Spleen (tissue), 11 donors: Measurements from ENCODE around the gene XYLT1. TPM values are rescaled to one million over a fixed set of nuclear protein-coding genes. Genes with fewer than 3 reads are reported as not detected.

Source experiments
- DNase-seq: peaks from one replicate; pipeline ENCODE4 v3.0.0-alpha.2; 2020
- H3K27ac ChIP-seq, 8 donors: fragments of 200-600 bp; sonication (generic) in 7 of 8; 1 replicate in 4 of 8; 2 replicates in 4 of 8; pipeline versions ENCODE4 v1.5.0 to v1.8.0; 2016 to 2021; ENCODE audit warnings: inconsistent platforms in 4 of 8, mild to moderate bottlenecking in 4 of 8, moderate library complexity in 1 of 8
- H3K27me3 ChIP-seq, 7 donors: fragments of 200-600 bp; sonication (generic) in 6 of 7; replicated peaks in 1 of 7; 1 replicate in 4 of 7; 2 replicates in 3 of 7; pipeline versions ENCODE4 v1.5.0 to v1.8.0; 2016 to 2021; ENCODE audit warnings: inconsistent platforms in 3 of 7, mild to moderate bottlenecking in 1 of 7
- H3K36me3 ChIP-seq, 6 donors: fragments of 200-600 bp; sonication (generic) in 5 of 6; 1 replicate in 4 of 6; 2 replicates in 2 of 6; pipeline versions ENCODE4 v1.5.0 to v1.8.0; 2016 to 2021; ENCODE audit warnings: inconsistent platforms in 2 of 6
- H3K4me1 ChIP-seq, 6 donors: fragments of 200-600 bp; sonication (generic) in 5 of 6; 1 replicate in 3 of 6; 2 replicates in 3 of 6; pipeline versions ENCODE4 v1.5.0 to v1.8.0; 2016 to 2021; ENCODE audit warnings: inconsistent platforms in 3 of 6
- H3K4me3 ChIP-seq, 8 donors: fragments of 200-600 bp; sonication (generic) in 7 of 8; 1 replicate in 4 of 8; 2 replicates in 4 of 8; pipeline versions ENCODE4 v1.5.0 to v1.8.0; 2016 to 2021; ENCODE audit warnings: inconsistent platforms in 4 of 8, mild to moderate bottlenecking in 4 of 8, moderate library complexity in 2 of 8
- H3K9me3 ChIP-seq, 8 donors: fragments of 200-600 bp; sonication (generic) in 7 of 8; 1 replicate in 4 of 8; 2 replicates in 4 of 8; pipeline versions ENCODE4 v1.5.0 to v1.8.0; 2016 to 2021; ENCODE audit warnings: inconsistent platforms in 4 of 8
- POLR2A ChIP-seq, 3 donors: fragments of 450-650 bp; IDR thresholded peaks; one replicate each; pipeline ENCODE4 v1.5.1; 2017; ENCODE audit warnings: antibody characterized with exemption in 3 of 3, mild to moderate bottlenecking in 1 of 3
- POLR2AphosphoS5 ChIP-seq, 3 donors: sonication (generic); formaldehyde crosslinking; IDR thresholded peaks; one replicate each; pipeline ENCODE4 v1.5.1; 2017; ENCODE audit warnings: antibody characterized with exemption in 3 of 3
- WGBS, 5 donors: extraction: QIAGEN DNeasy Blood & Tissue Kit in 3 of 5; methylation state at CpG; one replicate each; pipeline versions ENCODE4 v1.1.5 to v1.1.7; 2013 to 2018; 5-methylcytosine and 5-hydroxymethylcytosine counted together
- intact Hi-C: fragments of 100-400 bp; cut with DNase I; formaldehyde crosslinking; loops from one replicate; pipeline ENCODE4 v1.15.0; 2023; ENCODE audit warnings: low total_unique reads
- polyA plus RNA-seq, 3 donors: library from polyadenylated mRNA; stranded (reverse); fragments of 200-250 nt; gene quantifications; one replicate each; pipeline ENCODE4 v1.2.1, GENCODE V29; 2013
- total RNA-seq, 7 donors: library from RNA; depleted of rRNA in 3 of 7; stranded (reverse); fragments of >200 nt in 3 of 7; fragmentation: NEBNext Ultra II Directional in 4 of 7; extraction: Animal tissue kit (Norgen Biotek cat#: 25700) in 4 of 7; gene quantifications; one replicate each; pipeline versions ENCODE4 v1.1.0 to v1.2.1, GENCODE V29; 2016 to 2021
- TF ChIP-seq, protein P1 (sequence below), 11 experiments: fragments of 200-600 bp in 7 of 11; fragments of 450-650 bp in 4 of 11; sonication (generic) in 4 of 11; IDR thresholded peaks in 8 of 11; conservative IDR thresholded peaks in 3 of 11; 1 replicate in 7 of 11; 2 replicates in 4 of 11; pipeline versions ENCODE4 v1.4.0 to v1.8.0; 2016 to 2021; ENCODE audit warnings: antibody characterized with exemption in 11 of 11, inconsistent platforms in 4 of 11, mild to moderate bottlenecking in 1 of 11
- donor health status: healthy with polysubstance abuse.
- donor health status: DM: no; HTN: no; CAD: no; lungs with moderate emphysema.
- donor health status: DM: no; HTN: no; CAD: no.
- donor health status: Bipolar disorder and iron deficiency.
- donor health status: healthy.
- donor health status: DM: no; HTN: no; CAD: no.
- donor health status: DM: yes; HTN: yes; CAD: no.

Gene XYLT1
- total and polyA plus RNA-seq, 10 donors: 2.1 to 40.7 (median 23.5) TPM

DNA sequence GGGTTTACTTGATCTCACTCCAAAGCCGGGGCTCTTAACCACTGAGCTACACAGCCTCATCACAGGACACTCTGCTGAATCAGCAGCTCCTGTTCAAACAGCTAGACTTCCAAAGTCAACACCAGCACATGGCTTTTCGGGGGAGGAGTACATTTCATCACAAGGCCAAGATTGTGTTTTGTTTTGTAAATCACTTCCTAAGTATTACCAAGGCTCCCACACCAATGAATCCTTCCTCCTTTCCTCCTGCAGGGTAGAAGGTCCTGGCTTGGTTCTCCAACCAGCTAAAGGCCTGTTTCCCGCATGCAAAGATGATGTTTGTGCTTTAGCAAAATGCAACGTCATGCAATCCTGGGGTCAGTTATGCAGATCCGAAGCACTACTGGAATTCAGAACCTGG lies 152.5 kb downstream of the XYLT1 start:
- no peak for DNase-seq
- H3K9me3 ChIP-seq: no peaks in the 10 kb centered on the region
- H3K27ac ChIP-seq: peak overlapping the region in 2 of 8 donors; percentile 5 to 28
- H3K4me3 ChIP-seq: no peak overlapping the region
- intact Hi-C loops: no loop called here
- no peaks in the 10 kb centered on the region for H3K36me3 ChIP-seq
- 52 to 78% (median 65%) methylated on average over 5 of the region's 5 CpGs for WGBS, 5 donors
- peaks cover 6 to 88% (median 32%) of the 10 kb centered on the region in 6 donors for H3K4me1 ChIP-seq
- no peak for TF ChIP-seq POLR2A (IDR thresholded peaks at IDR 0.05)
- TF ChIP-seq POLR2AphosphoS5 (IDR thresholded peaks at IDR 0.05): no peak
- TF ChIP-seq, protein P1, sequence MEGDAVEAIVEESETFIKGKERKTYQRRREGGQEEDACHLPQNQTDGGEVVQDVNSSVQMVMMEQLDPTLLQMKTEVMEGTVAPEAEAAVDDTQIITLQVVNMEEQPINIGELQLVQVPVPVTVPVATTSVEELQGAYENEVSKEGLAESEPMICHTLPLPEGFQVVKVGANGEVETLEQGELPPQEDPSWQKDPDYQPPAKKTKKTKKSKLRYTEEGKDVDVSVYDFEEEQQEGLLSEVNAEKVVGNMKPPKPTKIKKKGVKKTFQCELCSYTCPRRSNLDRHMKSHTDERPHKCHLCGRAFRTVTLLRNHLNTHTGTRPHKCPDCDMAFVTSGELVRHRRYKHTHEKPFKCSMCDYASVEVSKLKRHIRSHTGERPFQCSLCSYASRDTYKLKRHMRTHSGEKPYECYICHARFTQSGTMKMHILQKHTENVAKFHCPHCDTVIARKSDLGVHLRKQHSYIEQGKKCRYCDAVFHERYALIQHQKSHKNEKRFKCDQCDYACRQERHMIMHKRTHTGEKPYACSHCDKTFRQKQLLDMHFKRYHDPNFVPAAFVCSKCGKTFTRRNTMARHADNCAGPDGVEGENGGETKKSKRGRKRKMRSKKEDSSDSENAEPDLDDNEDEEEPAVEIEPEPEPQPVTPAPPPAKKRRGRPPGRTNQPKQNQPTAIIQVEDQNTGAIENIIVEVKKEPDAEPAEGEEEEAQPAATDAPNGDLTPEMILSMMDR (IDR thresholded peaks at IDR 0.05 in 8 of 11, conservative IDR thresholded peaks at IDR 0.05 in 3 of 11): no peak
- H3K27me3 ChIP-seq: no peaks in the 10 kb centered on the region

DNA sequence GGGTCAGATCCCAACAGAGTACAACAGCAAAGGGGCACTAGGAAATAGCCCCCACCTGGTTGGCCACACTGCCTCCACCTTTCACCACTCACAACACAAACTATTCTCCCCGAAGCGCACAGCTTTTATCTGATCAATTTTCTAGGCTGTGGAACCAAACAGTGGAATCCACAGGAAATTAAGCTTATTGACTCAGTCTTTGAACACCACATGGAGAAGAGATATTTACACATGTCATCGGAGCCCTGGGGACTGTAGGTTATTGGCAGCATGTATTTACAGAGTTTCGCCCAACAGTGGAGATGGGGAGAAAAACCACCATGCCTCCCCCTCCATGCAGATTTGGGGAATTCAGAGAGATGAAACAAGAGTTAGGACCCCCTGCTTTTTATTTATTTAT lies 154.8 kb downstream of the XYLT1 start:
- TF ChIP-seq POLR2A (IDR thresholded peaks at IDR 0.05): no peak
- TF ChIP-seq, protein P1 (IDR thresholded peaks at IDR 0.05 in 8 of 11, conservative IDR thresholded peaks at IDR 0.05 in 3 of 11): no peak
- TF ChIP-seq POLR2AphosphoS5 (IDR thresholded peaks at IDR 0.05): no peak
- intact Hi-C loops: no loop called here
- no peak overlapping the region for H3K4me3 ChIP-seq
- H3K27ac ChIP-seq: no peak overlapping the region
- peaks cover 0 to 11% (median 2%) of the 10 kb centered on the region in 6 donors for H3K36me3 ChIP-seq
- no peaks in the 10 kb centered on the region for H3K27me3 ChIP-seq
- 91 to 98% (median 93%) methylated on average over 4 of the region's 4 CpGs for WGBS, 5 donors
- peaks cover 6 to 91% (median 34%) of the 10 kb centered on the region in 6 donors for H3K4me1 ChIP-seq
- no peak for DNase-seq
- peaks cover 0 to 15% (median 11%) of the 10 kb centered on the region in 8 donors for H3K9me3 ChIP-seq

DNA sequence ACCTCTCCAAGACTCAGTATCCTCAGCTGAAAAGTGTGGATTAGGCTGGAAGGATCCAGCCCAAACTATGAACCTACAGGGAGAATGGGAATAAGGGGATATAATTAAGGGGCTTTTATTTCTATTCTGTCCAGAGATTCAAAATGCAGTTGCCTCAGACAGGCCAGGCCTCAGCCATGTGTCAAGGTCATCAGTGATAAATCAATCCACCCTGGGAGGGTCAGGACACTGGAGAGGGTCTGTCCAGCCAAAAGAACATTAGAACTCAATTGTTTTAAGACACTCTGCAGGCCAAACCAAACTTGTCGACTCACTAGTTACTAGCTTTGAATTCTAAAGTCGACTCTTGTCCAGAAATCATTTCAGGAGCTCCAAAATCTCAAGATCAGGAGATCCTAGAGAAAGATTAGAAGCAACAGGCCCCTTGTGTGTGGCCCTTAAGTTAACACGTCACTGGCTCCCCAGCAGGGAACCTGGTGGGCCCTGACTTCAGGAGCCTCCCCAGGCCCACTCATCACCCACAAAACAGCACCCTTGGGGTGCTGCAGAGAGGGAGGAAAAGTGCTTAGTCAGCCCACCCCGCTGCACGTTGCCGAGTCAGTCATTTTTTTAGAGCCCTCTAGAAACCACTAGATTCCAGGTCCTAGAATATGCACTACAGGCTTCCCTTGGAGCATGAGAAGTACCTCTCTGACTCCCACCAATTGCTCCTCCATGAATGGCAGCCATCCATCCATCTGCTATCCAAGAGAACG lies 156.8 kb downstream of the XYLT1 start:
- Histone ChIP-seq H3K9me3 (peaks cover 0 to 18% (median 11%) of the 10 kb centered on the region in 8 donors), H3K4me1 (peaks cover 3 to 71% (median 24%) of the 10 kb centered on the region in 6 donors), H3K4me3 (no peak overlapping the region), H3K27ac (peak overlapping the region in 6 of 8 donors; percentile 44 to 75 (median 56)), H3K27me3 (no peaks in the 10 kb centered on the region), H3K36me3 (peaks cover 0 to 11% (median 2%) of the 10 kb centered on the region in 6 donors)
- DNase-seq: no peak
- intact Hi-C loops: no loop called here
- TF ChIP-seq, protein P1 (IDR thresholded peaks at IDR 0.05 in 8 of 11, conservative IDR thresholded peaks at IDR 0.05 in 3 of 11): no peak
- TF ChIP-seq POLR2A (IDR thresholded peaks at IDR 0.05) (no peak), POLR2AphosphoS5 (IDR thresholded peaks at IDR 0.05) (no peak)
- 60 to 72% (median 63%) methylated on average over 7 of the region's 7 CpGs for WGBS, 5 donors

DNA sequence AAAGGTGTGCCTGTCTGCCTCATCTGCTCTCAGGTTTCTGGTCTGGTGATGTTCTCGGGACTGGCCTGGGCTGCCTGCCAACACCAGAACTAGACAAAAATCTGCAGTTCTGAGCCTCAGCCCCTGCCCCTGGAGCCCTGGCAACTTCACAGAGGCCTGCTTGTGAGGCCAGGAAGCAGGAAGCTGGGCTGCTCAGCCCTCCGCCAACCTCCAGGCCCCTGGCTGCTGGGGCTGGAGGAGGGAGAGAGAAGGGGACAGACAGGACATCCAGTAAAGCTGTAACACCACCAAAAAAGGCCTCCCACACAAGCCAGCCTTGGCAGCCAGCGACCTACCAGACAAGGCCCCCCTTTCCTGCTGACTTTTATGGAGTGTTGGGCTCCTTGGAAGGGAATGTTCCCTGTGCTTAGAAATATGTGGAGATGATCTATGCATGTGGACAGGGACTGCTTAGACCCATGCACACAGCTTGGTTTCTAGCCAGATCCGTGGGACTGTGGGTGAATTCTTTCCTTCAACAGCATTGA lies 157.6 kb downstream of the XYLT1 start:
- Histone ChIP-seq H3K36me3 (peaks cover 0 to 11% (median 2%) of the 10 kb centered on the region in 6 donors), H3K4me3 (no peak overlapping the region), H3K27ac (peak overlapping the region in 7 of 8 donors; percentile 39 to 78 (median 56)), H3K27me3 (no peaks in the 10 kb centered on the region), H3K9me3 (peaks cover 0 to 18% (median 11%) of the 10 kb centered on the region in 8 donors), H3K4me1 (peaks cover 0 to 62% (median 20%) of the 10 kb centered on the region in 6 donors)
- 18 to 38% (median 29%) methylated on average over 2 to 4 of the region's 4 CpGs for WGBS, 5 donors
- TF ChIP-seq POLR2A (IDR thresholded peaks at IDR 0.05): no peak
- TF ChIP-seq, protein P1 (IDR thresholded peaks at IDR 0.05 in 8 of 11, conservative IDR thresholded peaks at IDR 0.05 in 3 of 11): no peak
- TF ChIP-seq POLR2AphosphoS5 (IDR thresholded peaks at IDR 0.05): peak; percentile 56 to 71 (median 58)
- intact Hi-C loops: no loop called here
- DNase-seq: no peak
